NCI-H510A treated with DMSO at 0.1 percent for 48 hours (cell line): ENCODE measurements around the gene SPRR2E.
A peak's percentile ranks its signal among the peaks of the same experiment; 100 is the strongest.
"Not testable (repeated sequence)": the region's sequence is repeated elsewhere in the genome, so short reads cannot be mapped to it uniquely, and the experiment has no call there.

Source experiments
- DNase-seq: peaks from one replicate; lab custom pipeline; 2025; lab: John Stamatoyannopoulos, UW

SPRR2E gene

GRCh38 chr1:153094426-153094825, at the start of gene SPRR2E:
SPRR2E (minus strand) TSS chr1:153094526; CDS start chr1:153093751, 775 bp downstream.
- no peak for DNase-seq

DNA sequence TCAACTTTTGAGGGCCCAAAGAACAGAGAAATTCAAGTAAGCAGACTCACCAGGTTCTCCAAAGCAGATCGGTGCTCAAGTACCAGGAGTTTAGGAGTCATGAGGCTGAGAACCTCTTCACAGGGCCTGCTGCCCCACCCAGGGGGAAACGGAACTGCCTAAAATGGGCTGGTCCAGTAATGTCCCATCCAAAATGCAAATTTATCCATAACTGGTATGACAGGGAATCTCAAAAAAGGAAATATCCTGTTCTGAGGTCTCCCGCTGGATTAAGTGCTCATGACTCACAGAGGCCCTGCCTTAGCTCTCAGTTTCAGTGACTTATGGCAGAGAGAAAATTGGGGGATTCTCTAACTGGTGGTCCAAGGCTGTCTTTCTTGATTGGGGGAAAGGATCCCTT, 47.1 kb upstream of the SPRR2E start:
- DNase-seq, result no peak

- DNase-seq, result no peak
Observed at GRCh38 chr1:153140484-153140883, 46.2 kb upstream of the SPRR2E start.

GRCh38 chr1:153133743-153134142, 39.4 kb upstream of the SPRR2E start:
- DNase-seq, result no peak

DNA sequence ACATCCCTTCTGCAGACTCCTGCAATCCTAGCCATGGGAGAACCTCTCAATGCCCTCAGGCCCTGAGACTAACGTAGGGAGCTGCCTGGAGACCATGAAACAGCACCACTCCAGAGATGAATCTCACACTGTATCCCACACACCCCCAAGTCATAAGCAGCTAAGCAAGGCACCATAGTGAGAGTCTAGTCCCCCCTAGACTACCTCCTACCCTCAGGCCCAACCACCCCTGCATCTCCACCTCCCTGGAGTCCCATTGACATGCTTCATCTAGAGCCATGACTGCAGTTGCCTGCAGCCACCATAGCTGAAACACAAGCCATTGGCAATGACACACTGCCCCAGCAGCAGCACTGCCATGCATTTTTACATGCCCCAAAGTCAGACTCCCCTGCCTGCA, 38.9 kb upstream of the SPRR2E start:
- DNase-seq, result no peak

DNA sequence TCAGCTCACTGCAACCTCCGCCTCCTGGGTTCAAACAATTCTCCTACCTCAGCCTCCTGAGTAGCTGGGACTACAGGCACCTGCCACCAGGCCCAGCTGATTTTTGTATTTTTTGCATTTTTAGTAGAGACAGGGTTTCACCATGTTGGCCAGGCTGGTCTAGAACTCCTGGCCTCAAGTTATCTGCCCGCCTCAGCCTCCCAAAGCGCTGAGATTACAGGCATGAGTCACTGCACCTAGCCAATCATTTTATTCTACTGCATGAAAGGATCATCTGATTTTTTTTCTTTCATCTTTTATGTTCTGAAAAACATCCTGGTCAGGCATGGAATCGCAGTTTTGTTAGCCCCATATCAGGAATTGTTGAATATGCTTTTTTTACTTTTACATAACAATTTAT, 34.4 kb upstream of the SPRR2E start:
- DNase-seq, result not testable (repeated sequence)

GRCh38 chr1:153127296-153127695, 33.0 kb upstream of the SPRR2E start:
- no peak for DNase-seq

GRCh38 chr1:153125536-153125935, 31.2 kb upstream of the SPRR2E start:
- no peak for DNase-seq

- not testable (repeated sequence) for DNase-seq
Observed at GRCh38 chr1:153123793-153124192, 29.5 kb upstream of the SPRR2E start.

GRCh38 chr1:153122831-153123421, 28.6 kb upstream of the SPRR2E start:
- DNase-seq, result peak; percentile 79

- no peak for DNase-seq
Observed at GRCh38 chr1:153120945-153121344, 26.6 kb upstream of the SPRR2E start.

DNA sequence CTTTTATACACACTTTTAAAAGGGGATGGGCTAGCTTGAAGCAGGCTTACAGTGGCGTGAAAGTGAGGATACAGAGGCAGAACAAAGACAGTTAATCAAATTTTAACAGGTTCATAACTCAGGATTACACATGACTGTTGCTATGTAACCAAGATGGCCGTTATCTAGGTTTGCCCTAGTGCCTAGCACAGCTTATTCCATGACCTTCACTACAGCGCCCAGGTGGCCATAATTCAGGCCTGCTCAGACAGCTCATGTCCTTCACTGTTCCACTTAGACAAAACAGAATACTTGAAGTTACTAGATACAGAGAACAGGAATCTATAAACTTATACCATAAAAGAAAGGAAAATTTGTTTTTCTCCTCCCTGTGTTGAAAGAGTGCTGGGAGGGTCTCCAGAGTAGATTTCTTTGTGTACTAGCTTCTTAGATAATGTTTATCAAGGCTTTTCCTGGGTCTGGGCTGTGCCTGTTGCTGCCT, 25.2 kb upstream of the SPRR2E start:
- DNase-seq, result no peak

- not testable (repeated sequence) for DNase-seq
Observed at GRCh38 chr1:153115264-153115663, 20.9 kb upstream of the SPRR2E start.

GRCh38 chr1:153113416-153113815, 19.1 kb upstream of the SPRR2E start, which contains the start of gene SPRR2F:
SPRR2F (minus strand) TSS chr1:153113516; CDS start chr1:153112733, 783 bp downstream.
- DNase-seq, result no peak

GRCh38 chr1:153112454-153112853, 18.1 kb upstream of the SPRR2E start:
- DNase-seq, result not testable (repeated sequence)

- no peak for DNase-seq
Observed at GRCh38 chr1:153100245-153100644, 5.9 kb upstream of the SPRR2E start.

DNA sequence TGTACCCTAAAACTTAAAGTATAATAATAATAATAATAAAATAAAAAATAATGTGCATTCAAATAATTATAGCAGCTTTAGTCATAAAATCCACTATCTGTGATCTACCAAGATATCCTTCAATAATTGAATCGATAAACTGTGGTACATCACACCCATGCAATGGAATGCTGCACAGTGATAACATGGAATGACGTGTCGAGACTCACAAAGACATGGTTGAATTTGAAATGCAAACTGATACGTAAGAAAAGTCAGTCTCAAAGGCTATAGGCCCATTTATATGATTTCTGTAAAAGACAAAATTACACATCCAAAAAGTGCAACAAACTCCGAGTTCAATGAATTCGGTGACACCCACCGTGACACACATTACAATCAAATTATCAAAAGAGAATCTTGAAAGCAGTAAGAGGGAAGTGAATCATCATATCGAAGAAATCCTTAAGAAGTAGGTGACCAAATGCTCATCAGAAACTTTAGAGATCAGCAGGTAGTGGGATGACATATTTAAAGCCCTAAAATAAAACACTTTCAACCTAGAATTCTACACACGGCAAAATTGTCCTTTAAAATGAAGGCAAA, 5.2 kb upstream of the SPRR2E start:
- DNase-seq, result no peak

- no peak for DNase-seq
Observed at GRCh38 chr1:153095764-153096163, 1.4 kb upstream of the SPRR2E start.

GRCh38 chr1:153087652-153088051, 6.7 kb downstream of the SPRR2E start:
- DNase-seq, result no peak

DNA sequence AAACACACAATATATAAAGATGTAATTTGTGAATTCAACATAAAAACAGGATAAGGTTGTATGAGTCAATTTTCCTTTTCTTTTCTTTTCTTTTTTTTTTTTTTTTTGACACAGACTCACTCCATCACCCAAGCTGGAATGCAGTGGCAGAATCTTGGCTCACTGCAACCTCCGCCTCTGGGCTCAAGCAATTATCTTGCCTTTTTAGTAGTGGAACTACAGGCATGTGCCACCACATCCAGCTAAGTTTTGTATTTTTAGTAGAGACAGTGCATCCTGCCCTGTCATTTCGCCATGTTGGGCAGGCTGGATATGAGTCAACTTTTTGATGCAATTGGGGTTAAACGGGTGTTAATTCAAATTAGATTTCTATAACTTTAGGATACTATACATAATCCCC, 12.6 kb downstream of the SPRR2E start:
- no peak for DNase-seq

GRCh38 chr1:153072806-153073726, 21.3 kb downstream of the SPRR2E start:
- no peak for DNase-seq

GRCh38 chr1:153071511-153071910, 22.8 kb downstream of the SPRR2E start, which contains the start of gene SPRR2B:
SPRR2B (minus strand) TSS chr1:153071611; CDS start chr1:153070839, 772 bp downstream.
- DNase-seq, result no peak

- DNase-seq, result no peak
Observed at GRCh38 chr1:153070243-153070642, 24.1 kb downstream of the SPRR2E start.
